Activated B cell treated with CpG ODN at 0.5 μM for 24 hours (primary cell): Measurements from ENCODE around the gene SHISAL1. TPM values are rescaled to one million over a fixed set of nuclear protein-coding genes. Genes with fewer than 3 reads are reported as not detected.
"Not testable (repeated sequence)": the region's sequence is repeated elsewhere in the genome, so short reads cannot be mapped to it uniquely, and the experiment has no call there.

Source experiments
- ATAC-seq: fragments of 200-7000 bp; cut with Tn5 transposase; one replicate; pipeline ENCODE4 v1.10.0; 2021; ENCODE audit warnings: low read depth, mild to moderate bottlenecking, moderate library complexity
- CTCF ChIA-PET: fragments of 350-600 bp; sonication (Branson Sonifier 250); formaldehyde crosslinking; loops from one replicate; lab custom pipeline; 2021; ENCODE audit warnings: antibody characterized with exemption; lab: Charles Lee
- POLR2A ChIA-PET: fragments of 350-600 bp; sonication (Branson Sonifier 250); formaldehyde crosslinking; loops from one replicate; lab custom pipeline; 2021; ENCODE audit warnings: antibody characterized with exemption; lab: Charles Lee
- DNase-seq: peaks from one replicate; pipeline ENCODE4 v3.0.0; 2022
- H3K27ac Mint-ChIP-seq: one replicate; pipeline ENCODE4 v1.8.0; 2020; ENCODE audit warnings: mixed read lengths
- H3K27me3 Mint-ChIP-seq: one replicate; pipeline ENCODE4 v1.8.0; 2021; ENCODE audit warnings: mixed read lengths
- H3K36me3 Mint-ChIP-seq: one replicate; pipeline ENCODE4 v1.8.0; 2021; ENCODE audit warnings: low read depth, mixed read lengths
- H3K4me1 Mint-ChIP-seq: one replicate; pipeline ENCODE4 v1.8.0; 2021; ENCODE audit warnings: mixed read lengths
- H3K4me3 Mint-ChIP-seq: one replicate; pipeline ENCODE4 v1.8.0; 2020; ENCODE audit warnings: mild to moderate bottlenecking, mixed read lengths
- H3K9me3 Mint-ChIP-seq: one replicate; pipeline ENCODE4 v1.8.0; 2020; ENCODE audit warnings: mixed read lengths
- intact Hi-C: fragments of 100-400 bp; cut with micrococcal nuclease; formaldehyde crosslinking; loops from one replicate; pipeline ENCODE4 v1.15.1; 2024
- total RNA-seq: library from RNA; stranded (reverse); gene quantifications from 2 replicates; pipeline ENCODE4 v1.2.3, GENCODE V29; 2022
- TF ChIP-seq, protein P1 (sequence below): fragments of 200-600 bp; IDR thresholded peaks from one replicate; pipeline ENCODE4 v1.8.0; 2022; ENCODE audit warnings: antibody characterized with exemption, mild to moderate bottlenecking

SHISAL1 gene
- total RNA-seq, 1 donor from 2014 or later, result not detected

DNA sequence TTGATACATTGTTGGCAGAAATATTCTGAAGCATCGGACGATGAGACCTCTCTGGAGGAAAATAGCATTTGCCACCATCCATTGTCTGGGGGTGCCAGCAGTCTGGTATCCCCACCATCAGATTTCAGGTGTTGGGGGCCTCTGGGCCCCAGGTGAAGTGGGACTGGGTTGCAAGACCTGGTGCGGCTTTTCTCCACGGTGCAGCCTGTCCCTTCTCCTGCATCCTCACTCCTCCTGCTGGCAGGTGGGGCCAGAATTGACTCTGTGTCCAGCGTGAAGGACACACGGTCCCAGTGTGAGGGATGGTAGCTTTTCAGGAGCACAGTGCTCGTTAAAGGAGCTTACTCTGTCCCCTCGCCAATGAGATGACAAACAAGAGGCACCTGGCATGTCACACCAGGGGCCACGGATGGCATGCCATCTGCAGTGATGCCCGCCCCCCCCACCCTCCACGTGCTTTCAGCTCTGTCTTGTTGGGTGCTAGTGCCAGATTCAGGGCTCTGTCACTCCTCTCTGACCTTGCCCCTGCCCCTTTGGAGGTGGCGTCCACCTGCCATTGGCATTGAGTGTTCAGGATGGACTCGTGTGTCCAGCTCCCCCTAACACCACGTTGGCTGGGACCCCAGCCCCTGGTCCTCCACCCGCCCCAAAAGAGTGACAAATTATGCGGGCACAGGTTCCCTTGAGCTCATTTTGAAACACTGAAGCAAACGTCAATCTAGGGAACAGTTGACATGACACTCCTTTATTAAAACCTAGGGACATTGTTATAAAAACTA, 69.6 kb downstream of the SHISAL1 start:
- peaks cover 38% of the 10 kb centered on the region for H3K27me3 Mint-ChIP-seq
- no peaks in the 10 kb centered on the region for H3K9me3 Mint-ChIP-seq

DNA sequence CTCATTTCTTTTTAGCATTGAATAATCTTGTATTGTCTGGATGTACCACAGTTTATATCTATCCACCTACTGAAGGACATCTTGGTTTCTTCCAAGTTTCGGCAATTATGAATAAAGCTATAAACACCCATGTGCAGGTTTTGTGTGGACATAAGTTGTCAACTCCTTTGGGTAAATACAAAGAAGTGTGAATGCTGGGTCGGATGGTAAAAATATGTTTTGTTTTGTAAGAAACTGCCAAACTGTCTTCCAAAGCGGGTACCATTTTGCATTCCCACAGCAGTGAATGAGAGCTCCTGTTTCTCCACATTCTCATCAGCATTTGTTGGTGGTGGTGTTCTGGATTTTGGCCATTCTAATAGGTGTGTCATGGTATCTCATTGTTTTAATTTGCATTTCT, 71.6 kb downstream of the SHISAL1 start:
- H3K27me3 Mint-ChIP-seq, result peaks cover 40% of the 10 kb centered on the region
- H3K4me1 Mint-ChIP-seq, H3K9me3 Mint-ChIP-seq, ATAC-seq, H3K4me3 Mint-ChIP-seq, intact Hi-C loops, H3K36me3 Mint-ChIP-seq, H3K27ac Mint-ChIP-seq, POLR2A ChIA-PET, DNase-seq, CTCF ChIA-PET: not testable (repeated sequence)

More for the DNA sequence above, 69.6 kb downstream of the SHISAL1 start:
- DNase-seq (no peak), ATAC-seq (no peak)
- TF ChIP-seq, protein P1, sequence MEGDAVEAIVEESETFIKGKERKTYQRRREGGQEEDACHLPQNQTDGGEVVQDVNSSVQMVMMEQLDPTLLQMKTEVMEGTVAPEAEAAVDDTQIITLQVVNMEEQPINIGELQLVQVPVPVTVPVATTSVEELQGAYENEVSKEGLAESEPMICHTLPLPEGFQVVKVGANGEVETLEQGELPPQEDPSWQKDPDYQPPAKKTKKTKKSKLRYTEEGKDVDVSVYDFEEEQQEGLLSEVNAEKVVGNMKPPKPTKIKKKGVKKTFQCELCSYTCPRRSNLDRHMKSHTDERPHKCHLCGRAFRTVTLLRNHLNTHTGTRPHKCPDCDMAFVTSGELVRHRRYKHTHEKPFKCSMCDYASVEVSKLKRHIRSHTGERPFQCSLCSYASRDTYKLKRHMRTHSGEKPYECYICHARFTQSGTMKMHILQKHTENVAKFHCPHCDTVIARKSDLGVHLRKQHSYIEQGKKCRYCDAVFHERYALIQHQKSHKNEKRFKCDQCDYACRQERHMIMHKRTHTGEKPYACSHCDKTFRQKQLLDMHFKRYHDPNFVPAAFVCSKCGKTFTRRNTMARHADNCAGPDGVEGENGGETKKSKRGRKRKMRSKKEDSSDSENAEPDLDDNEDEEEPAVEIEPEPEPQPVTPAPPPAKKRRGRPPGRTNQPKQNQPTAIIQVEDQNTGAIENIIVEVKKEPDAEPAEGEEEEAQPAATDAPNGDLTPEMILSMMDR, result no peak
- no peaks in the 10 kb centered on the region for H3K36me3 Mint-ChIP-seq
- H3K4me1 Mint-ChIP-seq, result no peaks in the 10 kb centered on the region
- intact Hi-C loops, result no loop called here
- ChIA-PET POLR2A (no interaction called here), CTCF (no interaction called here)
- H3K4me3 Mint-ChIP-seq, result no peak overlapping the region
- H3K27ac Mint-ChIP-seq, result no peak overlapping the region

DNA sequence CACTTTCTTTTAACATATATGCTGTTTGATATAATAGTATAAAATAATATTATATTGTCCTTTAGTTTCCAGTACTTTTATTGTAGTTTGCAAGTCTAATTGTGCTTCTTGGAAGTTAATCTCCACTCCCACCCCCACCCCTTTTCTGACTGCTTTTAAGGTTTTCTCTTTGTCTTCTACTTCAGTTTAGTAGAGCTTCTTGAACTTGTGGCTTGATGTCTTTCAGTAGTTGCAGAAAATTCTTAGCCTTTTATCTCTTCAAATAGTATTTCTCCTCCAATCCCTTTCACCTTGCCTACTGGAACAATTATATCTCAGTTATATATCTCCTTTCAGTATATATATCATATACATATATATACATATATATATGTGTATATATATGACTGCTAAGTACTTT, 75.5 kb downstream of the SHISAL1 start:
- ChIA-PET POLR2A (no interaction called here), CTCF (no interaction called here)
- Mint-ChIP-seq H3K4me1 (no peaks in the 10 kb centered on the region), H3K9me3 (no peaks in the 10 kb centered on the region), H3K27ac (no peak overlapping the region), H3K36me3 (no peaks in the 10 kb centered on the region), H3K4me3 (no peak overlapping the region), H3K27me3 (peaks cover 19% of the 10 kb centered on the region)
- DNase-seq (no peak), ATAC-seq (no peak)
- intact Hi-C loops, result no loop called here
- TF ChIP-seq, protein P1, result no peak

DNA sequence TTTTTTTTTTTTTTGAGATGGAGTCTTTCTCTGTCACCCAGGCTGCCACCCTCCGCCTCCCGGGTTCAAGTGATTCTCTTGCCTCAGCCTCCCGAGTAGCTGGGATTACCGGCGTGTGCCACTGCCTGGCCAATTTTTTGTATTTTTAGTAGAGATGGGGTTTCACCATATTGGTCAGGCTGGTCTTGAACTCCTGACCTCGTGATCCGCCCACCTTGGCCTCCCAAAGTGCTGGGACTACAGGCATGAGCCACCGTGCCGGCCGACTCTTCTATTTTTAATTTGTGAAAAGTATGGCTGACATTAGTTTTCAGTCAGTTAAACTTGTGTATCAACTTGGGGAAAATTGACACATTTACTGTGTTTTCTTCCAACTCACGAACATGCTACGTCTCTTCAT, 78.4 kb downstream of the SHISAL1 start:
- H3K4me1 Mint-ChIP-seq, H3K36me3 Mint-ChIP-seq, H3K9me3 Mint-ChIP-seq, POLR2A ChIA-PET, H3K27ac Mint-ChIP-seq, intact Hi-C loops, ATAC-seq, CTCF ChIA-PET, DNase-seq, H3K27me3 Mint-ChIP-seq, H3K4me3 Mint-ChIP-seq: not testable (repeated sequence)

DNA sequence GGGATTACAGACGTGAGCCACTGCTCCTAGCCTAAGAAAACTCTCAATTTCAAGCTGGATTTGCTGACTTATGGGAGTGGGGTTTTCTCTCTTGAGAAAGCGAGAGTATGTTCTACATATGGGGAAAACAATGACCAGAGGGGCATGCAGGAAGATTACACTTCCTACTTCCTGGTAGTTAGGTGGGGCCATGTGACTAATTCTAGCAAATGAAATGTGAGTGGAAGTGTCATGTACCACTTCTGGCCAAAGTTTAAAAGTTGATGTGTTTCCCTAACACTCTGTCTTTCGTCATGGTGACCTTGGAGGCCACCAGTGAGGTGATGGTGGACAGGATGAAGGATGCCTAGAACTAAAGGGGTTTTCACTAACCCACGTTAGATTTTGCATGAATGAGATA, 81.5 kb downstream of the SHISAL1 start:
- no peak for ATAC-seq
- H3K36me3 Mint-ChIP-seq, result no peaks in the 10 kb centered on the region

DNA sequence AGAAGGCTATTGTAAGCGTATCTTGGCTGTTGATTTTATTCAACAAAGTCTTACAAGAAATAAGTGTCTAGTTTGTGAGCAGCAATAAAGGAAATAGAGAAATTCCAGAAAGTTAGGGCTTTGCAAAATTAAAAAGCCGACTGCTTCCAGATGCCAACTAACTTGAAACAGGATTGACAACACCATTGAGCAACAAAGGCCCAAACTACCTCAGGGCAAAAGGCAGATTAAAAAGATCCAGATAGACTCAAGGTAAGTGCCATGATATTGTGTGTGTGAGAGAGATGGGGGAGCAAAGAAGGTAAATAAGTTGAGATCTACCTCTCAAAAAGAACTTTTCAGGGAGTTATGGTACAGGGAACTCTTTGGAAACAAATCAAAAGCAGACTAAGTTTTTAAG, 82.9 kb downstream of the SHISAL1 start:
- TF ChIP-seq, protein P1, result no peak
- no peak overlapping the region for H3K27ac Mint-ChIP-seq
- ChIA-PET POLR2A (no interaction called here), CTCF (no interaction called here)
- DNase-seq, result no peak
- H3K27me3 Mint-ChIP-seq, result peaks cover 27% of the 10 kb centered on the region
- no peak overlapping the region for H3K4me3 Mint-ChIP-seq
- no peaks in the 10 kb centered on the region for H3K36me3 Mint-ChIP-seq
- ATAC-seq, result no peak
- intact Hi-C loops, result no loop called here
- no peaks in the 10 kb centered on the region for H3K4me1 Mint-ChIP-seq
- peaks cover 15% of the 10 kb centered on the region for H3K9me3 Mint-ChIP-seq

More for the DNA sequence above, 81.5 kb downstream of the SHISAL1 start:
- no peak overlapping the region for H3K4me3 Mint-ChIP-seq
- ChIA-PET POLR2A (no interaction called here), CTCF (no interaction called here)
- peaks cover 14% of the 10 kb centered on the region for H3K27me3 Mint-ChIP-seq
- no peak for DNase-seq
- H3K9me3 Mint-ChIP-seq, result peaks cover 15% of the 10 kb centered on the region
- TF ChIP-seq, protein P1, result no peak
- intact Hi-C loops, result no loop called here
- H3K27ac Mint-ChIP-seq, result no peak overlapping the region
- H3K4me1 Mint-ChIP-seq, result no peaks in the 10 kb centered on the region
